Esophagus (tissue), 2 donors: ENCODE results near the gene C15orf39. TPM values are rescaled to one million over a fixed set of nuclear protein-coding genes. Genes with fewer than 3 reads are reported as not detected.

Experiments used
- H3K27ac ChIP-seq, 2 donors: one replicate each; pipeline ENCODE4 v1.5.1; 2013; ENCODE audit warnings: low read depth in 2 of 2, mild to moderate bottlenecking in 2 of 2, inconsistent platforms in 1 of 2, low read length in 1 of 2, moderate library complexity in 1 of 2
- H3K27me3 ChIP-seq, 2 donors: one replicate each; pipeline ENCODE4 v1.6.1; 2013; ENCODE audit warnings: low read length in 2 of 2, control low read depth in 1 of 2, mild to moderate bottlenecking in 1 of 2; ENCODE audit not compliant: insufficient read depth in 2 of 2, control insufficient read depth in 1 of 2
- H3K36me3 ChIP-seq, 2 donors: one replicate each; pipeline ENCODE4 v1.6.1; 2013; ENCODE audit warnings: low read length in 1 of 2; ENCODE audit not compliant: control insufficient read depth in 2 of 2, insufficient read depth in 2 of 2
- H3K4me1 ChIP-seq, 2 donors: one replicate each; pipeline ENCODE4 v1.6.1; 2013; ENCODE audit warnings: low read length in 1 of 2; ENCODE audit not compliant: control insufficient read depth in 2 of 2, insufficient read depth in 2 of 2
- H3K4me3 ChIP-seq, 2 donors: one replicate each; pipeline ENCODE4 v1.5.1; 2013; ENCODE audit warnings: low read length in 2 of 2, mild to moderate bottlenecking in 2 of 2, low read depth in 1 of 2, moderate library complexity in 1 of 2
- H3K9me3 ChIP-seq, 2 donors: one replicate each; pipeline ENCODE4 v1.6.1; 2013; ENCODE audit warnings: mild to moderate bottlenecking in 2 of 2, low read depth in 1 of 2, low read length in 1 of 2, moderate library complexity in 1 of 2; ENCODE audit not compliant: control insufficient read depth in 2 of 2, insufficient read depth in 1 of 2
- WGBS, 2 donors: extraction: QIAGEN DNeasy Blood & Tissue Kit; methylation state at CpG; one replicate each; pipeline ENCODE4 v1.1.7; 2013; 5-methylcytosine and 5-hydroxymethylcytosine counted together
- polyA plus RNA-seq, 2 donors: library from polyadenylated mRNA; stranded (reverse); fragments of 200-250 nt; gene quantifications; one replicate each; pipeline ENCODE4 v1.2.3, GENCODE V29; 2013
- donor health status: healthy with polysubstance abuse.
- donor health status: Bipolar disorder and iron deficiency.

Gene C15orf39
- polyA plus RNA-seq, 2 donors: 14.7 to 15.7 TPM

GRCh38 chr15:75208501-75209288 lies 7.0 kb downstream of the C15orf39 start:
- Histone ChIP-seq H3K9me3 (no peaks in the 10 kb centered on the region), H3K4me3 (no peak overlapping the region), H3K36me3 (peaks cover 41 to 74% of the 10 kb centered on the region in 2 donors), H3K27ac (no peak overlapping the region), H3K4me1 (peaks cover 0 to 16% of the 10 kb centered on the region in 2 donors), H3K27me3 (no peaks in the 10 kb centered on the region)
- 84 to 85% methylated on average over 32 of the region's 32 CpGs for WGBS, 2 donors

DNA sequence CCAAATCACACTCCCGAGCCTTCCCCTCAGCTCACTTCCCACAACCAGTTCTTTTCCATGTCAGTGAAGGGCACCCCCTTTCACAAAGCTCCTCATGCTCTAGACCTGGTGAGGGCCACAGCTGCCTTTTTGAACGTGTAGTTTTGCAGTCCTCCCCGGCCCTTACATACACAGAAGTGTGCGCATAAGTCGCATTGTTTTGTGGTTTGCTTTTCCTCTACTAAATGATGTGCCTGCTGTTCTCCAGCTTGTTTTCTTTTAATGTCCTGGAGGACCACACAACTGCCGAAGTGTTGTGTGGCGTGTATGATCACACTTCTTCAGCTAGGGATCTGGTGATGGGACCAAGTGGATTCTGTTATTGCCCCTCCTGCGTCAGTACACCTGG lies 7.6 kb downstream of the C15orf39 start:
- Histone ChIP-seq H3K27me3 (no peaks in the 10 kb centered on the region), H3K4me3 (no peak overlapping the region), H3K27ac (no peak overlapping the region), H3K4me1 (peaks cover 0 to 11% of the 10 kb centered on the region in 2 donors), H3K36me3 (peaks cover 41 to 80% of the 10 kb centered on the region in 2 donors), H3K9me3 (no peaks in the 10 kb centered on the region)
- WGBS, 2 donors: 74 to 79% methylated on average over 8 of the region's 8 CpGs

- Histone ChIP-seq H3K27ac (no peak overlapping the region), H3K4me1 (peaks cover 0 to 7% of the 10 kb centered on the region in 2 donors), H3K9me3 (no peaks in the 10 kb centered on the region), H3K4me3 (no peak overlapping the region), H3K36me3 (peaks cover 41 to 78% of the 10 kb centered on the region in 2 donors), H3K27me3 (no peaks in the 10 kb centered on the region)
- WGBS, 2 donors: 83 to 87% methylated on average over 7 of the region's 7 CpGs
Measured at GRCh38 chr15:75210811-75211230, 9.1 kb downstream of the C15orf39 start.

- 63 to 69% methylated on average over 9 of the region's 9 CpGs for WGBS, 2 donors
- Histone ChIP-seq H3K4me3 (no peak overlapping the region), H3K27ac (no peak overlapping the region), H3K27me3 (no peaks in the 10 kb centered on the region), H3K9me3 (no peaks in the 10 kb centered on the region), H3K36me3 (peaks cover 37 to 70% of the 10 kb centered on the region in 2 donors), H3K4me1 (peaks cover 0 to 7% of the 10 kb centered on the region in 2 donors)
Measured at GRCh38 chr15:75211436-75212199, 9.9 kb downstream of the C15orf39 start.

DNA sequence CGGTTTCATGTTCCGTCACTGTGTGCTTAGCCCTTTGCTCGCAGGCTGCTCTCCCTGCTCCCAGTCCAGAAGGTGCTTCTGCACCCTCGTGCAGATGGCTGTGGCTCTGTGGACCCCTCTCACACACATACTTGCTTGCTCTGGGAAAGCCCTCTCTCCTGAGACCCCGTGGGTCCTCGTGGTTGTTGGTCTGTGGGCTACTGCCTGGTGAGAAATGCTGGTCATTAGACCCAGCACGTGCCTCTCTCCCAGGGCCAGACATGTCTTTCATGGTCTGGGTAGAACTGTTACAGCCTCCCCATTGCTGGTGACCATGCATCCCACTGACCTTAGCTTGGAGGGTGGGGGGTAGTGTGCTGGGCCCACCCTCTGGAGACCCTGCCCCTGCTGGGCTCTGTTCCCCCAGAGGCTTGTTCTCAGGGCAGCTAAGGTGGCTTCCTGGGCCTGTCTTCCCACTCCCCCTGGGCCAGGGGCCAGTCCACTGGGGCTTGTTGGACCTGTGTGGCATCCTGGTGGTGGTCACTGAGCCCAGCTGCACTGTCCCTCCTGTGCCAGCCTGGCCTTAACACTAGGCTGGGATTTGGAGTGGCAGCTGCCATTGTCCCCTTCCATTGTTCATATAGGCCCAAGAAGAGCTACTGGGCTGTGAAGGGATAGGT lies 10.6 kb downstream of the C15orf39 start:
- no peaks in the 10 kb centered on the region for H3K9me3 ChIP-seq
- H3K4me1 ChIP-seq: peaks cover 0 to 7% of the 10 kb centered on the region in 2 donors
- WGBS, 2 donors: 86 to 90% methylated on average over 7 of the region's 7 CpGs
- H3K27me3 ChIP-seq: no peaks in the 10 kb centered on the region
- H3K4me3 ChIP-seq: no peak overlapping the region
- no peak overlapping the region for H3K27ac ChIP-seq
- H3K36me3 ChIP-seq: peaks cover 33 to 67% of the 10 kb centered on the region in 2 donors

DNA sequence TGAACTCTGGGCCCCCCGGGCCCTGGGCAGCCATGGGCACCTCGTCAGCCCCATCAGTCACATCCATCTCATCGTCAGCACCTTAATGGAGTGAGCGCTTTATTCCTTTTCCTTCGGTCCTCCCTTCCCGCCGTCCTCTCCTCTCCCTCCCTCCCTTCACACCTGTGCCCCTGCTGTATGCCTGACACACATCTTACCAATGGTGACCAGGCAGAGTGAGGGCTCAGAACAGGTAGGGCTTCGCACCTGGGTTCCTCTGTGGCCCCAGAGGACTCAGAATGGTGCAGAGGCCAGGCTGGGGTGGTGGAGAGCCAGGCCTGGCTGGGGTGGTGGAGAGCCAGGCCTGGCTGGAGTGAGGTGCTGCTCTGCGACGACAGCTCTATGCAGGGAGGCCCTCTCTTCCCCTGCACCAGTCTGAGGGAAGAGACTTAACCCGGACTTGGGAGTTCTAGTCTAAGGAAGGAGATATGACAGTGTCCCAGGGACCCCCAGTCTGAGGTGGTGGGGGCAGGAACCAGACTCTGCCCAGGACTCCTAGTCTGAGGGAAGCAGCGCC lies 11.6 kb downstream of the C15orf39 start:
- Histone ChIP-seq H3K36me3 (peaks cover 24 to 58% of the 10 kb centered on the region in 2 donors), H3K4me1 (peaks cover 0 to 7% of the 10 kb centered on the region in 2 donors), H3K27me3 (no peaks in the 10 kb centered on the region), H3K27ac (no peak overlapping the region), H3K4me3 (no peak overlapping the region), H3K9me3 (no peaks in the 10 kb centered on the region)
- 87 to 88% methylated on average over 12 of the region's 12 CpGs for whole genome bisulfite sequencing, 2 donors

- no peak overlapping the region for H3K4me3 ChIP-seq
- WGBS, 2 donors: 86% methylated on average over 9 of the region's 9 CpGs
- H3K4me1 ChIP-seq: peaks cover 0 to 7% of the 10 kb centered on the region in 2 donors
- H3K27ac ChIP-seq: no peak overlapping the region
- H3K36me3 ChIP-seq: peaks cover 24 to 53% of the 10 kb centered on the region in 2 donors
- H3K9me3 ChIP-seq: no peaks in the 10 kb centered on the region
- H3K27me3 ChIP-seq: no peaks in the 10 kb centered on the region
Measured at GRCh38 chr15:75213768-75214221, 12.1 kb downstream of the C15orf39 start.

DNA sequence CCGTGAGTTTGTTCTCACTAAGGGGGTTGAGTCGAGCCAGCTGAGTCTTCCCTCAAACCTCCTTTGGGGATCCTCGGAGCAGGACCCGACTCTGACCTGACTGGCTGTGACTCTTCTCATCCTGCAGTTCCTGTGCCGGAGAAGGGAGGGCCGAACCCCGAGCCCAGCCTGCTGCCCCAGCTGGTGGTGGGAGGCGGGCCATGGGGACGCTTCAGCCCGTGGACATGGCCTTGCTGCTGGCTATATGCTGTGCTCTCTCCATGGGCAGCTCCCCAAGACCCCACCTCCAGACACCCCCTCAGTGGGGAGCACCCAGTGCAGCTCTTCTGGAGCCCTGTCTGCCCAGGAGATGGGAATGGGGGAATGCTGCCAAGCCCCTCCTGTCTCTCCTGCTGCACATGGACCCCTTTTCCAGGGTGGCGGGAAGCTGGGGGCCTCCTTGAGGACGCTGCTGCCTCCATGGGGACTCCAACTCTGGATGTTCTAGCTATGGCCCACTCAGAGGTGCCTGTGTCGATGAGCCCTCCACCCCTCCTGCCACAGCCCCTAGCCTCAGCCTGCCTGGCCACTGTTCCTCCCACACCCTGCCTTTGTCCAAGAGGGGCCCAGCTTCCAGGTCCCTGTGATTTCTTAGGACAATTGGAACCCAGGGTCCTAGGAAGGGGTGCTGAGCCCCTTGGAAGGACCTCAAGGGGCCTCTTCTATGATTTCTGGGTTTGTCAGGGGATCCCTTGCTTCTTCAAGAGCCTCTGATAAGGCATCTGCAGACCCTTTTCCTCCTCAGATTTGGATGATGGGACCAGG lies 12.8 kb downstream of the C15orf39 start:
- no peak overlapping the region for H3K4me3 ChIP-seq
- 70 to 73% methylated on average over 13 of the region's 13 CpGs for WGBS, 2 donors
- peaks cover 23 to 46% of the 10 kb centered on the region in 2 donors for H3K36me3 ChIP-seq
- H3K4me1 ChIP-seq: peaks cover 0 to 7% of the 10 kb centered on the region in 2 donors
- no peak overlapping the region for H3K27ac ChIP-seq
- H3K9me3 ChIP-seq: no peaks in the 10 kb centered on the region
- H3K27me3 ChIP-seq: no peaks in the 10 kb centered on the region
